Common myeloid progenitor, CD34-positive (primary cell): ENCODE results near the gene H1-8.

Source experiments
- CTCF ChIA-PET: fragments of 350-600 bp; sonication (Branson Sonifier 250); formaldehyde crosslinking; loops from one replicate; lab custom pipeline; 2021; ENCODE audit warnings: antibody characterized with exemption; lab: Charles Lee
- POLR2A ChIA-PET: fragments of 350-600 bp; sonication (Branson Sonifier 250); formaldehyde crosslinking; loops from one replicate; lab custom pipeline; 2021; ENCODE audit warnings: antibody characterized with exemption; lab: Charles Lee
- DNase-seq, 3 donors: peaks; one replicate each; pipeline versions ENCODE4 v3.0.0 to v3.0.0-alpha.2; 2013
- H3K27ac ChIP-seq, 2 experiments: 1 replicate in 1 of 2; 2 replicates in 1 of 2; pipeline ENCODE4 v1.7.0; 2013; ENCODE audit warnings: inconsistent platforms in 2 of 2, low read length in 2 of 2, mild to moderate bottlenecking in 2 of 2, low read depth in 1 of 2, moderate library complexity in 1 of 2; ENCODE audit not compliant: severe bottlenecking in 2 of 2, insufficient read depth in 1 of 2, poor library complexity in 1 of 2
- H3K27me3 ChIP-seq, 5 experiments: replicated peaks in 2 of 5; 1 replicate in 3 of 5; 2 replicates in 2 of 5; pipeline versions ENCODE4 v1.6.1 to v1.7.0; 2013; ENCODE audit warnings: low read length in 4 of 5, mild to moderate bottlenecking in 2 of 5, moderate library complexity in 2 of 5, inconsistent platforms in 1 of 5; ENCODE audit not compliant: insufficient read depth in 5 of 5, control insufficient read depth in 4 of 5
- H3K36me3 ChIP-seq, 4 experiments: 1 replicate in 2 of 4; 2 replicates in 2 of 4; pipeline versions ENCODE4 v1.6.1 to v1.7.0; 2013; ENCODE audit warnings: low read length in 3 of 4, control low read depth in 1 of 4, mild to moderate bottlenecking in 1 of 4; ENCODE audit not compliant: control insufficient read depth in 4 of 4, insufficient read depth in 4 of 4
- H3K4me1 ChIP-seq, 4 experiments: 1 replicate in 3 of 4; 2 replicates in 1 of 4; pipeline versions ENCODE4 v1.6.1 to v1.7.1; 2013; ENCODE audit warnings: low read length in 3 of 4, mild to moderate bottlenecking in 3 of 4, control low read depth in 1 of 4, inconsistent platforms in 1 of 4, moderate library complexity in 1 of 4; ENCODE audit not compliant: control insufficient read depth in 4 of 4, insufficient read depth in 4 of 4; ENCODE audit errors: control extremely low read depth in 1 of 4
- H3K4me3 ChIP-seq, 7 experiments: 1 replicate in 4 of 7; 2 replicates in 3 of 7; pipeline versions ENCODE4 v1.5.1 to v1.7.0; 2013; ENCODE audit warnings: mild to moderate bottlenecking in 7 of 7, low read length in 6 of 7, moderate library complexity in 6 of 7, inconsistent platforms in 2 of 7, low read depth in 2 of 7, control low read depth in 1 of 7; ENCODE audit not compliant: insufficient read depth in 4 of 7, control insufficient read depth in 1 of 7; ENCODE audit errors: extremely low read depth in 1 of 7
- H3K9me3 ChIP-seq, 5 experiments: 1 replicate in 4 of 5; 2 replicates in 1 of 5; pipeline versions ENCODE4 v1.6.1 to v1.7.1; 2013; ENCODE audit warnings: low read length in 4 of 5, mild to moderate bottlenecking in 2 of 5, inconsistent platforms in 1 of 5, low read depth in 1 of 5, moderate library complexity in 1 of 5; ENCODE audit not compliant: control insufficient read depth in 4 of 5, insufficient read depth in 2 of 5; ENCODE audit errors: control extremely low read depth in 1 of 5
- WGBS: methylation state at CpG from one replicate; pipeline ENCODE4 v1.1.5; 2013; ENCODE audit not compliant: insufficient coverage; 5-methylcytosine and 5-hydroxymethylcytosine counted together

The H1-8 gene

GRCh38 chr3:129558081-129558771 lies 15.3 kb downstream of the H1-8 start:
- Histone ChIP-seq H3K27ac (peak overlapping the region in 1 of 2 experiments; percentile 3), H3K9me3 (no peaks in the 10 kb centered on the region), H3K27me3 (no peaks in the 10 kb centered on the region), H3K36me3 (peaks cover 7 to 88% (median 45%) of the 10 kb centered on the region in 4 experiments), H3K4me3 (no peak overlapping the region), H3K4me1 (peaks cover 3 to 69% (median 57%) of the 10 kb centered on the region in 4 experiments)
- WGBS, result 85% methylated on average over 13 of the region's 15 CpGs
- DNase-seq, result no peak
- ChIA-PET CTCF (interaction anchor here (1.6 to 10.1 kb wide), 4 partner anchors 8 to 68 kb away, joined by 4 to 61 read pairs (median 7); no protein-coding TSS in a partner anchor), POLR2A (interaction anchor here (1.1 kb wide), 1 partner anchor 19 kb away, joined by 4 read pairs; no protein-coding TSS in a partner anchor)

GRCh38 chr3:129558772-129559564 lies 16.0 kb downstream of the H1-8 start:
- DNase-seq, result peak in 2 of 3 donors; percentile 36 to 46
- 46% methylated on average over 6 of the region's 11 CpGs for WGBS
- no peaks in the 10 kb centered on the region for H3K27me3 ChIP-seq
- peak overlapping the region in 1 of 2 experiments; percentile 3 for H3K27ac ChIP-seq
- no peaks in the 10 kb centered on the region for H3K9me3 ChIP-seq
- H3K4me1 ChIP-seq, result peaks cover 2 to 62% (median 52%) of the 10 kb centered on the region in 4 experiments
- H3K4me3 ChIP-seq, result no peak overlapping the region
- H3K36me3 ChIP-seq, result peaks cover 7 to 95% (median 50%) of the 10 kb centered on the region in 4 experiments
- ChIA-PET CTCF (interaction anchor here (1.6 to 10.1 kb wide), 3 partner anchors 9 to 68 kb away, joined by 4 to 61 read pairs (median 6); no protein-coding TSS in a partner anchor), POLR2A (interaction anchor here (0.7 to 1.1 kb wide), 2 partner anchors 18 to 19 kb away, joined by 3 to 4 read pairs; no protein-coding TSS in a partner anchor)

- Histone ChIP-seq H3K9me3 (no peaks in the 10 kb centered on the region), H3K27me3 (no peaks in the 10 kb centered on the region), H3K36me3 (peaks cover 7 to 97% (median 54%) of the 10 kb centered on the region in 4 experiments), H3K27ac (no peak overlapping the region), H3K4me3 (no peak overlapping the region), H3K4me1 (peaks cover 0 to 55% (median 46%) of the 10 kb centered on the region in 4 experiments)
- ChIA-PET CTCF (no interaction called here), POLR2A (interaction anchor here (0.7 kb wide), 1 partner anchor 17 kb away, joined by 3 read pairs; no protein-coding TSS in a partner anchor)
- DNase-seq, result no peak
- WGBS, result 94% methylated on average over 19 of the region's 20 CpGs
Measured at GRCh38 chr3:129559565-129560079, 16.6 kb downstream of the H1-8 start.

GRCh38 chr3:129560269-129560787 lies 17.4 kb downstream of the H1-8 start:
- no peak overlapping the region for H3K4me3 ChIP-seq
- no peak overlapping the region for H3K27ac ChIP-seq
- no peaks in the 10 kb centered on the region for H3K9me3 ChIP-seq
- ChIA-PET POLR2A (no interaction called here), CTCF (no interaction called here)
- WGBS, result 88% methylated on average over 13 of the region's 16 CpGs
- H3K27me3 ChIP-seq, result no peaks in the 10 kb centered on the region
- H3K36me3 ChIP-seq, result peaks cover 7 to 97% (median 61%) of the 10 kb centered on the region in 4 experiments
- no peak for DNase-seq
- peaks cover 0 to 49% (median 40%) of the 10 kb centered on the region in 4 experiments for H3K4me1 ChIP-seq

GRCh38 chr3:129560911-129561594 lies 18.1 kb downstream of the H1-8 start:
- ChIA-PET POLR2A (interaction anchor here (0.6 kb wide), 1 partner anchor 58 kb away, joined by 3 read pairs; no protein-coding TSS in a partner anchor), CTCF (interaction anchor here (0.7 kb wide), 1 partner anchor 26 kb away, joined by 4 read pairs; no protein-coding TSS in a partner anchor)
- Histone ChIP-seq H3K4me1 (peaks cover 0 to 42% (median 35%) of the 10 kb centered on the region in 4 experiments), H3K4me3 (no peak overlapping the region), H3K36me3 (peaks cover 11 to 98% (median 66%) of the 10 kb centered on the region in 4 experiments), H3K9me3 (no peaks in the 10 kb centered on the region), H3K27ac (no peak overlapping the region), H3K27me3 (no peaks in the 10 kb centered on the region)
- WGBS, result 44% methylated on average over 17 of the region's 18 CpGs
- peak in 2 of 3 donors; percentile 12 to 17 for DNase-seq

- Histone ChIP-seq H3K27me3 (no peaks in the 10 kb centered on the region), H3K9me3 (no peaks in the 10 kb centered on the region), H3K27ac (no peak overlapping the region), H3K4me1 (peaks cover 0 to 40% (median 33%) of the 10 kb centered on the region in 4 experiments), H3K36me3 (peaks cover 11 to 98% (median 66%) of the 10 kb centered on the region in 4 experiments), H3K4me3 (no peak overlapping the region)
- CTCF ChIA-PET, result interaction anchor here (0.6 to 1.2 kb wide), 4 partner anchors 12 to 31 kb away, joined by 3 to 4 read pairs (median 4); no protein-coding TSS in a partner anchor
- no peak for DNase-seq
- POLR2A ChIA-PET, result interaction anchor here (0.6 kb wide), 1 partner anchor 57 kb away, joined by 3 read pairs; no protein-coding TSS in a partner anchor
- WGBS, result 95% methylated on average over 13 of the region's 18 CpGs
Measured at GRCh38 chr3:129561619-129562248, 18.8 kb downstream of the H1-8 start.
